ENCODE data around the gene GNG12. TPM values are rescaled to one million over a fixed set of nuclear protein-coding genes. Genes with fewer than 3 reads are reported as not detected.

Gene GNG12
- total RNA-seq, 1 experiment from 2014 or later: 66.1 TPM

DNA sequence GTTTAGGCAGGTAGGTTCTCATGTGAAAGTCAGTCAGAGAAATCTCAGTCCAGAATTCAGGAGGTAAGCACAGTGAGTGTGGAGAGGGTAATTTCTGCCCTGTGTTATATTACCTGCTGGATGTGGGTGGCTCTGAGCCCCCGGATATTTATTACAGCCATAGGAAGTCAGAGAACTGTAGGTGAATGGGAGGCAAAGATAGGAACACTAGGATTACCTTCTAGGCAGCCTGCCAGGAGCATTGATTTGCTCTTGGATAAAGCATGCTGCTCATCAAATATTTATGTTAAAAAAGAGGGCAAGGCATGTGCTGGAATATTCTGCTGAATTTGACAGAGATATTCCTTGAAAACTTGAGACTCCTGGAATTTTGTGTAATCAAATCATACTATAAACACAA lies 8.5 kb downstream of the GNG12 start:
- ATAC-seq (no peak), DNase-seq (no peak)
- H3K27ac ChIP-seq (ENCODE audit: low read length): no peak overlapping the region
- H3K36me3 ChIP-seq (ENCODE audit: low read depth, low read length): peaks cover 10% of the 10 kb centered on the region; the same call in 1 of the 2 replicates
- BruUV-seq (replicated peaks): no TSS peak
- H4K20me1 ChIP-seq (ENCODE audit: low read length): peaks cover 11% of the 10 kb centered on the region; the same call in 1 of the 2 replicates
- H3K4me1 ChIP-seq (ENCODE audit: insufficient read depth, low read length): no peaks in the 10 kb centered on the region
- TF ChIP-seq EZH2 (IDR thresholded peaks at IDR 0.05; ENCODE audit: low read length, unreplicated experiment) (no peak), EZH2phosphoT487 (IDR thresholded peaks at IDR 0.05; ENCODE audit: borderline replicate concordance, low read length) (no peak)
- TF ChIP-seq, protein P1, sequence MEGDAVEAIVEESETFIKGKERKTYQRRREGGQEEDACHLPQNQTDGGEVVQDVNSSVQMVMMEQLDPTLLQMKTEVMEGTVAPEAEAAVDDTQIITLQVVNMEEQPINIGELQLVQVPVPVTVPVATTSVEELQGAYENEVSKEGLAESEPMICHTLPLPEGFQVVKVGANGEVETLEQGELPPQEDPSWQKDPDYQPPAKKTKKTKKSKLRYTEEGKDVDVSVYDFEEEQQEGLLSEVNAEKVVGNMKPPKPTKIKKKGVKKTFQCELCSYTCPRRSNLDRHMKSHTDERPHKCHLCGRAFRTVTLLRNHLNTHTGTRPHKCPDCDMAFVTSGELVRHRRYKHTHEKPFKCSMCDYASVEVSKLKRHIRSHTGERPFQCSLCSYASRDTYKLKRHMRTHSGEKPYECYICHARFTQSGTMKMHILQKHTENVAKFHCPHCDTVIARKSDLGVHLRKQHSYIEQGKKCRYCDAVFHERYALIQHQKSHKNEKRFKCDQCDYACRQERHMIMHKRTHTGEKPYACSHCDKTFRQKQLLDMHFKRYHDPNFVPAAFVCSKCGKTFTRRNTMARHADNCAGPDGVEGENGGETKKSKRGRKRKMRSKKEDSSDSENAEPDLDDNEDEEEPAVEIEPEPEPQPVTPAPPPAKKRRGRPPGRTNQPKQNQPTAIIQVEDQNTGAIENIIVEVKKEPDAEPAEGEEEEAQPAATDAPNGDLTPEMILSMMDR (conservative IDR thresholded peaks at IDR 0.05; ENCODE audit: low read depth, low read length): no peak
- H3K4me3 ChIP-seq (ENCODE audit: low read length): no peak overlapping the region
- intact Hi-C loops (cut with micrococcal nuclease): no loop called here
- no peak overlapping the region for H2AFZ ChIP-seq (ENCODE audit: low read length)
- no peaks in the 10 kb centered on the region for H3K27me3 ChIP-seq (ENCODE audit: low read length)
- H3K9me3 ChIP-seq (ENCODE audit: low read length): no peaks in the 10 kb centered on the region
- no peak overlapping the region for H3K4me2 ChIP-seq (ENCODE audit: low read length)
- H3K9me2 ChIP-seq (replicated peaks; ENCODE audit: low read length): no peaks in the 10 kb centered on the region
- ChIA-PET POLR2A (ENCODE audit: unreplicated experiment) (no interaction called here), CTCF (no interaction called here)
- H3K9ac ChIP-seq (ENCODE audit: low read length): no peak overlapping the region
- H3K79me2 ChIP-seq (ENCODE audit: low read length): peaks cover 88% of the 10 kb centered on the region
- no peaks in the 10 kb centered on the region for H3F3A ChIP-seq (ENCODE audit: low read length, unreplicated experiment)

DNA sequence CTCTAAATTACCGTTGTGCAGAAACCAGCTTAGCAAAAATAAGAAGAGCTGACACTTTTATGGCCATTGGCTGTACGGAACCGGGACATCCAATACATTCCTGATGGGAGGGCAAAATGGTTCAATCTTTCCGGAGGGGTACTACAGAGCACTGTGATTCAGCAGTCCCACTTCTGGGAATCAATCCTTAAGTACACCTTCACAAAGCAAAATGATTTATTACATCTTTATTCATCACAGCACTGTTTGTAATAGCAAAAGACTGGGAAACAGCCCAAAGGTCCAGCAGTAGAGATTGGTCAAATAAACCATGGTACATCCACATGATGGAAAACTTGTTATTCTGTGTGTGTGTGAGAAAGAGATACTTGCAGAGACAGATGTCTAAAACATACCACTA lies 9.7 kb downstream of the GNG12 start:
- CTCF ChIA-PET: no interaction called here
- POLR2A ChIA-PET (ENCODE audit: unreplicated experiment): no interaction called here

DNA sequence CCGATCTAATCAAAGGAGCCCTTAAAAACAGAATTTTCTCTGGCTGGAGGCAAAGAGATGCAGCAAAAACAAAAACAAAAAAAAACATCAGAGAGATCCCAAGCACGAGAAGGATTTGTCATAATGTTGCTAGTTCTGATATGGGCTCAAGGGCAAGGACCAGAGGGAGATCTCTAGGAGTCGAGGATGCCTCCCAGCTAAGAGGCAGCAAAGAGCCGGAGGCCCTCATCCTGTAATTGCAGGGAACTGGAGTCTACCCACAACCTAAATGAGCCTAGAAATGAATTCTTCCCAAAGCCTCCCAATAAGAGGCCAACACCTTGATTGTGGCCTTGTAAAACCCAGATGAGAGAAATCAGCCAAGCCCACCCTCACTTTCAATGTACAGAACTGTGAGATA lies 12.0 kb downstream of the GNG12 start:
- Histone ChIP-seq H3K9ac (ENCODE audit: low read length) (no peak overlapping the region), H3K27ac (ENCODE audit: low read length) (no peak overlapping the region), H3K4me1 (ENCODE audit: insufficient read depth, low read length) (no peaks in the 10 kb centered on the region), H4K20me1 (ENCODE audit: low read length) (peaks cover 16% of the 10 kb centered on the region), H3F3A (ENCODE audit: low read length, unreplicated experiment) (no peaks in the 10 kb centered on the region), H2AFZ (ENCODE audit: low read length) (no peak overlapping the region), H3K9me2 (replicated peaks; ENCODE audit: low read length) (no peaks in the 10 kb centered on the region), H3K9me3 (ENCODE audit: low read length) (no peaks in the 10 kb centered on the region), H3K79me2 (ENCODE audit: low read length) (peaks cover 87% of the 10 kb centered on the region), H3K4me3 (ENCODE audit: low read length) (no peak overlapping the region), H3K36me3 (ENCODE audit: low read depth, low read length) (peaks cover 2% of the 10 kb centered on the region; the same call in 1 of the 2 replicates), H3K4me2 (ENCODE audit: low read length) (no peak overlapping the region), H3K27me3 (ENCODE audit: low read length) (no peaks in the 10 kb centered on the region)
- DNase-seq: no peak
- POLR2A ChIA-PET (ENCODE audit: unreplicated experiment): no interaction called here
- no peak for ATAC-seq
- TF ChIP-seq EZH2phosphoT487 (IDR thresholded peaks at IDR 0.05; ENCODE audit: borderline replicate concordance, low read length): no peak
- TF ChIP-seq, protein P1 (conservative IDR thresholded peaks at IDR 0.05; ENCODE audit: low read depth, low read length): no peak
- TF ChIP-seq EZH2 (IDR thresholded peaks at IDR 0.05; ENCODE audit: low read length, unreplicated experiment): no peak
- BruUV-seq (replicated peaks): no TSS peak
- CTCF ChIA-PET: no interaction called here
- intact Hi-C loops (cut with micrococcal nuclease): no loop called here

More for the DNA sequence above, 9.7 kb downstream of the GNG12 start:
- peaks cover 10% of the 10 kb centered on the region; the same call in 1 of the 2 replicates for H3K36me3 ChIP-seq (ENCODE audit: low read depth, low read length)
- H3K4me3 ChIP-seq (ENCODE audit: low read length): no peak overlapping the region
- H4K20me1 ChIP-seq (ENCODE audit: low read length): peaks cover 15% of the 10 kb centered on the region
- peaks cover 87% of the 10 kb centered on the region for H3K79me2 ChIP-seq (ENCODE audit: low read length)
- DNase-seq (no peak), ATAC-seq (no peak)
- H3K4me1 ChIP-seq (ENCODE audit: insufficient read depth, low read length): no peaks in the 10 kb centered on the region
- H3K27me3 ChIP-seq (ENCODE audit: low read length): no peaks in the 10 kb centered on the region
- H3K9me3 ChIP-seq (ENCODE audit: low read length): no peaks in the 10 kb centered on the region
- H2AFZ ChIP-seq (ENCODE audit: low read length): no peak overlapping the region
- H3K4me2 ChIP-seq (ENCODE audit: low read length): no peak overlapping the region
- H3F3A ChIP-seq (ENCODE audit: low read length, unreplicated experiment): no peaks in the 10 kb centered on the region
- no TSS peak for BruUV-seq (replicated peaks)
- no peak overlapping the region for H3K27ac ChIP-seq (ENCODE audit: low read length)
- no peak overlapping the region for H3K9ac ChIP-seq (ENCODE audit: low read length)
- intact Hi-C loops (cut with micrococcal nuclease): no loop called here
- no peaks in the 10 kb centered on the region for H3K9me2 ChIP-seq (replicated peaks; ENCODE audit: low read length)
- TF ChIP-seq, protein P1 (conservative IDR thresholded peaks at IDR 0.05; ENCODE audit: low read depth, low read length): no peak
- TF ChIP-seq EZH2phosphoT487 (IDR thresholded peaks at IDR 0.05; ENCODE audit: borderline replicate concordance, low read length) (no peak), EZH2 (IDR thresholded peaks at IDR 0.05; ENCODE audit: low read length, unreplicated experiment) (no peak)
